Vagina (tissue), 2 donors: ENCODE data around the gene CSAG1.
"Not testable (repeated sequence)": the region's sequence is repeated elsewhere in the genome, so short reads cannot be mapped to it uniquely, and the experiment has no call there.

ENCODE experiments used
- POLR2A ChIP-seq, 2 donors: fragments of 450-650 bp; IDR thresholded peaks; one replicate each; pipeline ENCODE4 v1.6.1; 2017; ENCODE audit warnings: antibody characterized with exemption in 2 of 2, mild to moderate bottlenecking in 2 of 2, moderate library complexity in 2 of 2
- POLR2AphosphoS5 ChIP-seq, 2 donors: sonication (generic); formaldehyde crosslinking; IDR thresholded peaks; one replicate each; pipeline ENCODE4 v1.9.0; 2017; ENCODE audit warnings: antibody characterized with exemption in 2 of 2, mild to moderate bottlenecking in 2 of 2, low read depth in 1 of 2; ENCODE audit not compliant: insufficient read depth in 1 of 2
- TF ChIP-seq, protein P1 (sequence below), 3 experiments: fragments of 450-650 bp in 2 of 3; fragments of 200-600 bp in 1 of 3; sonication (generic) in 1 of 3; IDR thresholded peaks; one replicate each; pipeline ENCODE4 v1.5.1; 2017 to 2019; ENCODE audit warnings: antibody characterized with exemption in 3 of 3, mild to moderate bottlenecking in 2 of 3, moderate library complexity in 2 of 3

DNA sequence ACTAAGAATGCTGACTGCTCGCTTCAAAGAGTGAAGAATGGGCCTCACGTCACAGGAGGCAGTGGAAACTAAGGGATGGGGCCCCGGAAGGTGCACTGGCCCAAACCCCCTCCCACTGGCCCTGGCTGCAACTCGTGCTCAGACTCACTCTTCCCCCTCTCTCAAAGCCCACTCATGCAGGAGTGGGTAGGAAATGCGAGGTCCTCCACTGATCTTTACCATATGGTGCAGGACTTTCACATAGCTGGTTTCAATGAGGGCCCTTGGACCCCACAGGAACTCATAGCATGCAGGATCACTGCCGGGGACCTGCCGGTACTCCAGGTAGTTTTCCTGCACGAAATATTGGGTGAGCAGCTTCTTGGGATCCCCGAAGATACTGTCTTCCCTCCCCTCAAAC lies 33.0 kb upstream of the CSAG1 start:
- TF ChIP-seq, protein P1, sequence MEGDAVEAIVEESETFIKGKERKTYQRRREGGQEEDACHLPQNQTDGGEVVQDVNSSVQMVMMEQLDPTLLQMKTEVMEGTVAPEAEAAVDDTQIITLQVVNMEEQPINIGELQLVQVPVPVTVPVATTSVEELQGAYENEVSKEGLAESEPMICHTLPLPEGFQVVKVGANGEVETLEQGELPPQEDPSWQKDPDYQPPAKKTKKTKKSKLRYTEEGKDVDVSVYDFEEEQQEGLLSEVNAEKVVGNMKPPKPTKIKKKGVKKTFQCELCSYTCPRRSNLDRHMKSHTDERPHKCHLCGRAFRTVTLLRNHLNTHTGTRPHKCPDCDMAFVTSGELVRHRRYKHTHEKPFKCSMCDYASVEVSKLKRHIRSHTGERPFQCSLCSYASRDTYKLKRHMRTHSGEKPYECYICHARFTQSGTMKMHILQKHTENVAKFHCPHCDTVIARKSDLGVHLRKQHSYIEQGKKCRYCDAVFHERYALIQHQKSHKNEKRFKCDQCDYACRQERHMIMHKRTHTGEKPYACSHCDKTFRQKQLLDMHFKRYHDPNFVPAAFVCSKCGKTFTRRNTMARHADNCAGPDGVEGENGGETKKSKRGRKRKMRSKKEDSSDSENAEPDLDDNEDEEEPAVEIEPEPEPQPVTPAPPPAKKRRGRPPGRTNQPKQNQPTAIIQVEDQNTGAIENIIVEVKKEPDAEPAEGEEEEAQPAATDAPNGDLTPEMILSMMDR (IDR thresholded peaks at IDR 0.05): not testable (repeated sequence)
- TF ChIP-seq POLR2A (IDR thresholded peaks at IDR 0.05); POLR2AphosphoS5 (IDR thresholded peaks at IDR 0.05; ENCODE audit: insufficient read depth in 1 of 2, low read depth in 1 of 2): not testable (repeated sequence)
